KOPT-K1 (cell line): ENCODE data around the gene MPC1.
"Not testable (repeated sequence)": the region's sequence is repeated elsewhere in the genome, so short reads cannot be mapped to it uniquely, and the experiment has no call there.

Experiments used
- H3K27ac ChIP-seq: fragments of 200-600 bp; sonication (generic); 2 replicates; pipeline ENCODE4 v1.5.1; 2016; ENCODE audit warnings: antibody characterized with exemption, mild to moderate bottlenecking, low read depth, low read length; ENCODE audit not compliant: poor library complexity, severe bottlenecking
- H3K36me3 ChIP-seq: fragments of 200-600 bp; sonication (generic); 2 replicates; pipeline ENCODE4 v1.5.1; 2017; ENCODE audit warnings: antibody characterized with exemption, mild to moderate bottlenecking, low read length, moderate library complexity; ENCODE audit not compliant: insufficient read depth
- H3K9me3 ChIP-seq: fragments of 200-600 bp; sonication (generic); 2 replicates; pipeline ENCODE4 v1.5.1; 2017; ENCODE audit warnings: antibody characterized with exemption, low read length, mild to moderate bottlenecking; ENCODE audit not compliant: insufficient read depth, poor library complexity, severe bottlenecking

MPC1 gene

GRCh38 chr6:166352923-166353322 is 29.8 kb downstream of the MPC1 start:
- Histone ChIP-seq H3K9me3 (peaks cover 10% of the 10 kb centered on the region), H3K36me3 (no peaks in the 10 kb centered on the region), H3K27ac (no peak overlapping the region)

GRCh38 chr6:166351715-166352285 is 30.9 kb downstream of the MPC1 start:
- Histone ChIP-seq H3K9me3 (peaks cover 10% of the 10 kb centered on the region), H3K27ac (no peak overlapping the region), H3K36me3 (no peaks in the 10 kb centered on the region)

- Histone ChIP-seq H3K9me3 (peaks cover 10% of the 10 kb centered on the region), H3K27ac (no peak overlapping the region), H3K36me3 (no peaks in the 10 kb centered on the region)
Observed at GRCh38 chr6:166348305-166348949, 34.3 kb downstream of the MPC1 start.

GRCh38 chr6:166346965-166347364 is 35.8 kb downstream of the MPC1 start:
- no peak overlapping the region for H3K27ac ChIP-seq
- H3K9me3 ChIP-seq, result peaks cover 10% of the 10 kb centered on the region
- H3K36me3 ChIP-seq, result no peaks in the 10 kb centered on the region

GRCh38 chr6:166346449-166346848 is 36.3 kb downstream of the MPC1 start:
- no peaks in the 10 kb centered on the region for H3K36me3 ChIP-seq
- peaks cover 10% of the 10 kb centered on the region for H3K9me3 ChIP-seq
- no peak overlapping the region for H3K27ac ChIP-seq

- H3K9me3 ChIP-seq, H3K36me3 ChIP-seq, H3K27ac ChIP-seq: not testable (repeated sequence)
Observed at GRCh38 chr6:166345672-166346071, 37.1 kb downstream of the MPC1 start.

GRCh38 chr6:166344921-166345320 is 37.8 kb downstream of the MPC1 start:
- H3K27ac ChIP-seq, H3K9me3 ChIP-seq, H3K36me3 ChIP-seq: not testable (repeated sequence)

GRCh38 chr6:166344240-166344639 is 38.5 kb downstream of the MPC1 start:
- Histone ChIP-seq H3K27ac (no peak overlapping the region), H3K36me3 (0 out of 2 replicates have a peak, but pooled peaks cover 7% of the 10 kb centered on the region), H3K9me3 (no peaks in the 10 kb centered on the region)

- H3K27ac ChIP-seq, result no peak overlapping the region
- H3K9me3 ChIP-seq, result no peaks in the 10 kb centered on the region
Observed at GRCh38 chr6:166343150-166343487, 39.6 kb downstream of the MPC1 start.

GRCh38 chr6:166342349-166343149 is 40.2 kb downstream of the MPC1 start, which contains the start of gene SFT2D1:
SFT2D1 (minus strand) TSS chr6:166342545; CDS start chr6:166342481, 64 bp downstream.
- Histone ChIP-seq H3K27ac (peak within 1 kb of the TSS; percentile 77), H3K9me3 (no peaks in the 10 kb centered on the region), H3K36me3 (peaks cover 9% of the 10 kb centered on the region; the same call in 1 of the 2 replicates)

More at GRCh38 chr6:166343150-166343487, 39.6 kb downstream of the MPC1 start:
- 0 out of 2 replicates have a peak, but pooled peaks cover 7% of the 10 kb centered on the region for H3K36me3 ChIP-seq

GRCh38 chr6:166341977-166342348 is 40.8 kb downstream of the MPC1 start:
- peak overlapping the region; percentile 77 for H3K27ac ChIP-seq
- H3K36me3 ChIP-seq, result peaks cover 15% of the 10 kb centered on the region
- H3K9me3 ChIP-seq, result no peaks in the 10 kb centered on the region

GRCh38 chr6:166341464-166341863 is 41.3 kb downstream of the MPC1 start:
- Histone ChIP-seq H3K36me3 (peaks cover 20% of the 10 kb centered on the region), H3K27ac (peak overlapping the region; percentile 77), H3K9me3 (no peaks in the 10 kb centered on the region)

- H3K27ac ChIP-seq, result peak overlapping the region; percentile 50
- H3K9me3 ChIP-seq, result no peaks in the 10 kb centered on the region
- H3K36me3 ChIP-seq, result peaks cover 42% of the 10 kb centered on the region
Observed at GRCh38 chr6:166338854-166339253, 43.9 kb downstream of the MPC1 start.

- no peaks in the 10 kb centered on the region for H3K9me3 ChIP-seq
- peak overlapping the region; percentile 50 for H3K27ac ChIP-seq
- H3K36me3 ChIP-seq, result peaks cover 42% of the 10 kb centered on the region
Observed at GRCh38 chr6:166336847-166337246, 45.9 kb downstream of the MPC1 start.
